GM18505 (cell line): ENCODE results near the gene WSCD2.

Source experiments
- ATAC-seq: cut with Tn5 transposase; IDR thresholded peaks from one replicate; pipeline ENCODE4 v1.9.1; 2021; ENCODE audit not compliant: unreplicated experiment
- POLR2A ChIP-seq: IDR thresholded peaks from 4 replicates; pipeline ENCODE4 v1.6.1; 2011; ENCODE audit warnings: borderline replicate concordance; ENCODE audit not compliant: insufficient read depth, insufficient read length; ENCODE audit errors: extremely low read depth

WSCD2 gene

DNA sequence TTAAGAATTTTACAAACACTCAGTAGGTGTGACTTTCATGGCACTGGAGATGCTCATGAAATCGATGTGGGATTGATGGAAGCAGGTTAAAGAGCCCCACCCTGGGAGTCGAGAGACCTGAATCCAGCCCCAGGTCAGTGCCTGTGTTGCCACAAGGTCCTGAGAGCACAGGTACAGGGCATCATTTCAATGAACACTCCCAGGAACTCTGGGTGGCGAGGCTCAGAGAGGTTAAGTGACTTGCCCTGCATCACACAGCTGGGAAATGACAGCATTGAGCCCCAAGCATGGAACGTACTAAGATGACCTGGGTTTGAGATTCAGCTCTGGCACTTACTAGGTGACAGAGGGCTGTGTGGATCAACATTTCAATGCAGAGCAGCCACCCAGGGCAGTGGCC, 111.8 kb downstream of the WSCD2 start:
- no peak for ATAC-seq
- no peak for TF ChIP-seq POLR2A

DNA sequence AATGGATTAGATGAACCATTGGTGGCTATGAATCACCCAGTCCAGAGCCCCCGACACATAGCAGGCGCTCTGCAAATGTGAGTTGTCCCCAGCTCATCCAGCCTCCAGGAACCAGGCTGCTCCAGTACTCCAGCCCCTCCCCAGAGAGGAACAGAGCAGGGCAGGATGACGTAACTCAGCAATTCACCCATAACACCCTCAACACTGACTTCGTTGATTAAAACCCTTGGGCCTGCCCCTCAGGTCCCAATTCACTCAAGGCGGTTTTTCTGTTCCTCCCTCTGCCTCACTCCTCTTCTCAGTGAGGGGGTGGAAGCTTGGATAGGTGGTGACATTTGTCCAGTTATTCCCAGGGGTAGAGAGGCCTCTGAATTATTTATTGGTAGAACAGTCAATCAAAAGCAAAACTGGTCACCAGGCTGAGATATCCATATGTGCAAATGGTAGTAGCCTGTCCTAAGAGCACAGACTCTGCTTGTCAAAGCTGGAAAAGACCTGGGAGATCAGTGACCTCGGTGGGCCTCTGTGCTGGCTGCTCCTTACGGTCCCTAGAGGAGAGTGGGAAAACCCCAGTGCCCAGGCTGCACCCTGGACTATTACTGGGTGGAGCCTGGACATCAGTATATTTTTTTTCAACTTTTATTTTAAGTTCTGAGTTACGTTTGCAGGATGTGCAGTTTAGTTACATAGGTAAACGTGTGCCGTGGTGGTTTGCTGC, 113.1 kb downstream of the WSCD2 start:
- no peak for ATAC-seq
- TF ChIP-seq POLR2A, result no peak

DNA sequence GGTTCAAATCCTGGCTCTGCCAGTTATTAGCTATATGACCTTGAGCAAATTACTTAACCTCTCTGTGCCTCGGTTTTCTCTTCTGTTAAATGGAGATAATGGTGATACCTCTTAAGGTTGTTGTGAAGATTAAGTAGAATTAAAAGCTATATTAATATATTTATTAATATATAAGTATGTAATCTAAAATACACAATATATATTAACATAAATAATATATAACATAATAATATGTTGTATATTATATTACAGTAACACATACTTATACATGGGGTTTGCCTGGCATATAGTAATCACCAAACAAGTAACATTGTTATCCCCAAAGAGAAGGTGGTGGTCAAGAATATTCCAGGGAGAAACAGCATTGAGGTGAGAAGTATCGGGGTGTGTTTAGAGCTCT, 118.0 kb downstream of the WSCD2 start:
- ATAC-seq, result no peak
- TF ChIP-seq POLR2A, result no peak

DNA sequence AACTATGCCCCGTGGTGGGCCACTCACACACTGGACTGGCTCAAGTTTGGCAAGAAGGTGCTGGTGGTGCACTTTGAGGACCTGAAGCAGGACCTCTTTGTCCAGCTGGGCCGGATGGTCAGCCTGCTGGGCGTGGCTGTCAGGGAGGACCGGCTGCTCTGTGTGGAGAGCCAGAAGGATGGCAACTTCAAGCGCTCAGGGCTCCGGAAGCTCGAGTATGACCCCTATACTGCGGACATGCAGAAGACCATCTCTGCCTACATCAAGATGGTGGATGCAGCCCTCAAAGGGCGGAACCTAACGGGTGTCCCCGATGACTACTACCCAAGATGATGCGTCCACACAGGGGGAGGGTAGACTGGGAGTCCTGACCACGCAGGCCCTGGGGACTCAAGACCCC, 118.9 kb downstream of the WSCD2 start:
- no peak for TF ChIP-seq POLR2A

DNA sequence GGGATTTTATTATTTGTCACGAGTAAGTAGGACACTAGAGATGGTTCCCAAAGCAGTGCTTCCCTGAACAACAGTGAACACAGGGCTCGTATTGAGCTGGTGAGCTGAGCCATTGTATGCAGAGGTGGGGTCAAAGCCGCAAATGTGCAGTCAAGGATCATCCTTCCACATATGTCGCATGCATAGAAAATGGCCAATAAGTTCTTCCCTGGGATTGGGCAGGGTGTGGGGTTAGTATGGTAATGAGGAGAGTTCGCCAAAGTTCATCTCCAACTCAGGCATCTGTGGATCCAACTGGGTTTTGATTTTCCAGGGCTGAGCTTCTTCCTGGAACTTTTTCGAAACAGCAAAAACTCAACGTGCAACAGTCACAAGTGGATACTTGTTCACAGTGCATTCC, 123.4 kb downstream of the WSCD2 start:
- no peak for TF ChIP-seq POLR2A
- no peak for ATAC-seq

More for the DNA sequence above, 118.9 kb downstream of the WSCD2 start:
- ATAC-seq, result no peak

DNA sequence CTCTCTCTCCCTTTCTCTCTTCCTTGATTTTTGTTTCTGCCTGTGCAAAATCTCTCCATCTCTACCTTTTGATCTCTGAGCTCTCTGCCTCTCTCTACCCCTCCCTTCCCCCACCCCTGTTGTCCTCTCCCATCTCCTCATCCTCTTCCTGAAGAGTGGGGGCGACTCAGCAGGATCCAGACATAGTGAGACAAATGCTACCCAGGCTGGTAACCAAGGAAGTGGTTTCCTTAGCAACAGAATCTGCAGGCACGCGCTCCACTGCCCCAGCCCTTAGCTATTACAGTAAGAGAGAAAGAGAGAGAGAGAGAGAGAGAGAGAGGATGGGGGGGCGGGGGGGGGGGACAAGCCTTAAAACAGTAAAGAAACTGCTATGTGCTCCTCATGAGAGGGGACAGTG, 124.5 kb downstream of the WSCD2 start:
- no peak for ATAC-seq
- no peak for TF ChIP-seq POLR2A

DNA sequence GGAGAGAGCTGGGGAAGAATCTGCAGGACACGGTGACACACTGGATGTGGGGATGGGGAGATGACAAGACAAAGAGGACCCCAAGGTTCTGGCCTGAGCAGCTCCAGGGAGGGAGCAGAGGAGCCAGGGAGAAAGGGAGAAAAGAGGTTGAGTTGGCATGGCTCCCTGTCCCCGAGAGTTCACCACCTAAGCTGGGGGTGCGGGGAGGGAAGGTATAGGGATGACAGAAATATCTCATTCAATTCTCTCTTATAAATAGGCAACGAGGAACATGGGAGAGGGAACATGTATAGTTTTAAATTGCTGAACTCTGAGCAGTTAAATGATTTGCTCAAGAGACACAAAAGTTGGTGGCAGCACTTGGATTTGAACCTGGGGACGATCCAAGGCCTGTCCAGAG, 124.9 kb downstream of the WSCD2 start:
- no peak for TF ChIP-seq POLR2A
- ATAC-seq, result no peak

DNA sequence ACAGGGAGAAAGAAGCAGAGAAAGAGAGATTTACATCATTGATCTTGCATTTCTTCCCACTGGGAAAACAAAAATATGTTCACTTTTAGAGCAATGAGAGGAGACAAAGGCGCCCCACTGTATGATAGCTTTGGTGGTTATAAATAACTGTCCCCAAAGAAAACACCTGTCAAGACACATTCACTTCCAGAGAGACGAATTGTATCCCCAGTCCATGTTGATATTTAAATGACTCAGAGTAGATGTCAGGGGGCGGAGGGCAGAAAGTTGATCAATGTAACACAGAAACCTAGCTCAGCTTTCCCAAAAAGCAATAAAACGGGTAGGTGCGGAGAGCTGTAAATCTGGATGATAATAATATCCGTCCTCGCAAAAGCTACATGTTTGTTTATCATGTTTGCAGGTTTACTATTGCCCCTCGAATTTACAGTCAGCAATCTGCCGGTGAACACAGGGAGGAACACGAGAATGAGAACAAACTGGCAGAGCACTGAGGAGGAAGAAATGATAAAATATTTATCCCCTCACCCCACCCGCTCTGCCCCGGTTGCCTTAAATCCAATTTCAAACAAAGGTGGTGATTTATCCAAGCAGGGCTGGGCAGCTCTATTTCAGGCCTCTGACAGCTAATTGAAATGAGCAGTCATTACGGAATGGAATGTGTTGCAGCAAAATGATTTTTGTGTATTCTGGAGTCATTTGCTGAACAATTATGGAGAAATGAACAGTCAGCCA, 125.6 kb downstream of the WSCD2 start:
- no peak for ATAC-seq
- no peak for TF ChIP-seq POLR2A

DNA sequence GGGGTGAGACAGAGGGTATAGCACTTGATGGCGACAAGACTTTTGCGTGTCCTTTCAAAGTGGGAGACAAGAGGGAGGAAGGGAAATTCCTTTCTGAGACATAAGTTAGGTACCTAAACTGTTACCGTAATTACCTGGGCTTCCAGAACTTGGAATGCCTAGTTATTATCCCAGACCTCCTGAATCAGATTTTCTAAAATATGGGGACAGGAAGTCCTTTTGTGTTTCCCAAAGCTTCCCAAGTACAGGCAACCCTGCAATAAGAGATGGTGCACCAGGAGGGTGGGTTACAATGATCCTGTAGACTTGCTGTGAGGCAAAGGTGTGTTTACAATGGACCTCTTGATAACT, 126.1 kb downstream of the WSCD2 start:
- no peak for TF ChIP-seq POLR2A

DNA sequence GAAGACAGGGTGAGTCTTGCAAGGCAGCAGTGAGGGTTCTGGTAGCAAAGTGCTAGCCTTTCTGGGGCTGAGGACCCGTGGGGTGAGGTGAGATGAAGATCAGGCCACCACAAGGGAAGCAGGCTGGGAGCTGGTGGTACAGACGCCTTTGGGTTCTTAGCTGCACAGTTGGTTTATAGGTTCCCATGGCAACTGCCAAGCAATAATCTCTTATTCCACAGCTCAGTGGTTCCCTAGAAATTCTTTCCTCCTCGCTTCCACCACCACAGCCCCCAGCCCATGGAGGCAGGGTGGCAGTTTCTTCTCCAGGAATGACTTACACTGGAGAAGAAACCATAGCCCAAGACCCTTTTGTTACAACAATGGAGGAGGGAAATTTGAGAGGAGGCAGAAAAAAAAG, 127.9 kb downstream of the WSCD2 start:
- no peak for TF ChIP-seq POLR2A
- no peak for ATAC-seq

More for the DNA sequence above, 126.1 kb downstream of the WSCD2 start:
- ATAC-seq, result no peak

DNA sequence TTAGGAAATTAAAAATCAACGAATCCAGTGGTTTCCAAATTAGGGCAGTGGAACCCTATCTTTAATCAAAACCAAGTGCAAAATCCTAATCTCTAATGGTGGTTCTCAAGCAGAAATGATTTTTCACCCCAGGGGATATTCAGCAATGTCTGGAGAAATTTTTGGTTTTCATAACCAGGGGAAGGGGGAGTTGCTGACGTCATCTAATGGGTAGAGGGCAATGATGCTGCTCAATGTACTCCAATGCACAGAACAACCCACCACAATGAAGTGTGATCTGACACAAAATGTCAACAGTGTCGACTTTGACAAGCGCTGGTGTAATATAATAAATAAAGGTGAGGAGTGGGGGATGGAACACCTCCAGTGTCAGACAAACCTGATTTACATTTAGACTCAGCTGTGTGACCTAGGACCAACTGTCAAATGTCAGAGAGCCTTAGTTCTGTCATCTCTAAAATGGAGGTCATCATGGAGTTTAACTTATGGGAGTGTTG, 128.6 kb downstream of the WSCD2 start:
- no peak for ATAC-seq

DNA sequence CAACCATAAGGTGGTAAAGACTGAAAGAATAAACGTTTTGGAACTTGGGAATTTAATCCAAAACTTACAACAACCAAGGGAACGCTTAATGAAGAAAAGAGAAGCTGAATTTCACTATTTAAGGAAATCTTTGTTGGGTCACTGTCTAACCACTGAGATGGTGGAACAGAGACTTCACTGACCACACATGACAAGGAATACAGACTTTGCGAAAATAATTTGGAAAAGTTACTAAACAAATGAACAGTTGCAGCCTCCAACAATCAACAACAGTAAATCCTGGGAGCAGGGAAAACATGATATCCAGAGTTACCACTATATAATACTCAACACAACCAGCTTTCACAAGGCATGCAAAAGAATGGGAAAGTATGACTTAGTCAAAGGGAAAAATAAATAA, 131.0 kb downstream of the WSCD2 start:
- ATAC-seq, result no peak

More for the DNA sequence above, 128.6 kb downstream of the WSCD2 start:
- TF ChIP-seq POLR2A, result no peak

DNA sequence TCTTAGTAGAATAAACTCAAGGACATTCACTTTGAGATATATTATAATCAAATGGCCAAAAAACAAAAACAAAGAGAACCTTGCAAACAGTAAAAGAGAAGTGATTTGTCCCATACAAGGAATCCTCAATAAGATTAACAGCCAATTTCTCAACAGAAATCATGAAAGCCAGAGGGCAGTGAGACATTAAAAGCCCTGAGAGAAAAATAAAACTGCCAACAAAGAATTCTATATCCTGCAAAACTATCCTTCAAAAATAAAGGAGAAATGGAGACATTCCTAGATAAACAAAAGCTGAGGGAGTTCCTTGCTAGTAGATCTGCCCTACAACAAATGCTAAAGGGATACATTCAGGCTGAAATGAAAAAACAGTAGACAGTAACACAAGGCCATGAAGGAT, 131.9 kb downstream of the WSCD2 start:
- no peak for ATAC-seq
- no peak for TF ChIP-seq POLR2A

More for the DNA sequence above, 131.0 kb downstream of the WSCD2 start:
- no peak for TF ChIP-seq POLR2A

DNA sequence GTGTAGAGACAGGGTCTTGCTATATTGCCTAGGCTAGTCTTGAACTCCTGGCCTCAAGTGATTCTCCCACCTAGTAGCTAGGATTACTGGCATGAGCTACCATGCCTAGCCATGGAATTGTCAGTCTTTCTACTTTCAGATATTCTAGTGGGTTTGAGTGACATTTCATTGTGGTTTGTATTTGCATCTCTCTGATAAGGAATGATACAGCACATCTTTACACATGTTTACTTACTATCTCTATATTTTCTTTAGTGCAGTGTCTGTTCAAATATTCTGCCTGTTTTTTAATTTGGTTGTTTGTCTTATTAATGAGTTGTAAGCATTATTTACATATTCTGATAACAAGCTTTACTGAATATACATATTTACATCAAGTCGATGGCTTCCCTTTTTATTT, 136.4 kb downstream of the WSCD2 start:
- no peak for ATAC-seq
- TF ChIP-seq POLR2A, result no peak
